HL-60 (cell line): ENCODE results near the gene OR1S2.

ENCODE experiments used
- GABPA ChIP-seq: IDR thresholded peaks from 2 replicates; pipeline ENCODE4 v1.6.1; 2012; ENCODE audit warnings: low read depth
- POLR2AphosphoS5 ChIP-seq: IDR thresholded peaks from 2 replicates; pipeline ENCODE4 v1.6.1; 2012; ENCODE audit warnings: low read depth
- SPI1 ChIP-seq: IDR thresholded peaks from 2 replicates; pipeline ENCODE4 v1.6.1; 2012; ENCODE audit warnings: low read depth, mild to moderate bottlenecking, borderline replicate concordance
- TF ChIP-seq, protein P1 (sequence below): IDR thresholded peaks from one replicate; pipeline ENCODE4 v1.5.1; 2011; ENCODE audit warnings: low read length, control low read depth, inconsistent platforms; ENCODE audit not compliant: insufficient read depth
- TF ChIP-seq, protein P2 (sequence below): IDR thresholded peaks from 2 replicates; pipeline ENCODE4 v1.6.1; 2012; ENCODE audit warnings: low read depth; ENCODE audit not compliant: insufficient replicate concordance

DNA sequence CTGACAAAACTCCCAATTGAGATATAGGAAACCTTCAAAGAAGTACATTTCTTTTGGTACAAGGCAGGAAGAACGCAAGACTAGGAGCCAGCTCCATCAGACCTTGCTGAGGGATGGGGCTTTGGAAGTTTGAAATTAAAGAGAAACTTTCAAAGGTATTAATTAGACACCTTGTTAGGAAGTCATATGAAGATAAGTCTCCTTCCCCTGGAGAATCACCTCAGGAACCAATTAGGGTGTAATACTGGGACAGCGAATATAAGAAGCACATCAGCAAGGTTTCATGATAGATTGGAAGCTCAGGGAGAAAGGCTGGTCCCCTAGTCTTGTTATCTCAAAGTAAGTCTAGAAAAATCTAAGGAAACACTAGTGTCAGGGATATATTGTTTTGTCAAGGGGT is 15.2 kb downstream of the OR1S2 start, which contains the start of gene OR9Q2:
- TF ChIP-seq, protein P1, sequence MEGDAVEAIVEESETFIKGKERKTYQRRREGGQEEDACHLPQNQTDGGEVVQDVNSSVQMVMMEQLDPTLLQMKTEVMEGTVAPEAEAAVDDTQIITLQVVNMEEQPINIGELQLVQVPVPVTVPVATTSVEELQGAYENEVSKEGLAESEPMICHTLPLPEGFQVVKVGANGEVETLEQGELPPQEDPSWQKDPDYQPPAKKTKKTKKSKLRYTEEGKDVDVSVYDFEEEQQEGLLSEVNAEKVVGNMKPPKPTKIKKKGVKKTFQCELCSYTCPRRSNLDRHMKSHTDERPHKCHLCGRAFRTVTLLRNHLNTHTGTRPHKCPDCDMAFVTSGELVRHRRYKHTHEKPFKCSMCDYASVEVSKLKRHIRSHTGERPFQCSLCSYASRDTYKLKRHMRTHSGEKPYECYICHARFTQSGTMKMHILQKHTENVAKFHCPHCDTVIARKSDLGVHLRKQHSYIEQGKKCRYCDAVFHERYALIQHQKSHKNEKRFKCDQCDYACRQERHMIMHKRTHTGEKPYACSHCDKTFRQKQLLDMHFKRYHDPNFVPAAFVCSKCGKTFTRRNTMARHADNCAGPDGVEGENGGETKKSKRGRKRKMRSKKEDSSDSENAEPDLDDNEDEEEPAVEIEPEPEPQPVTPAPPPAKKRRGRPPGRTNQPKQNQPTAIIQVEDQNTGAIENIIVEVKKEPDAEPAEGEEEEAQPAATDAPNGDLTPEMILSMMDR, result no peak
- TF ChIP-seq POLR2AphosphoS5 (no peak), GABPA (no peak), SPI1 (no peak)
- TF ChIP-seq, protein P2, sequence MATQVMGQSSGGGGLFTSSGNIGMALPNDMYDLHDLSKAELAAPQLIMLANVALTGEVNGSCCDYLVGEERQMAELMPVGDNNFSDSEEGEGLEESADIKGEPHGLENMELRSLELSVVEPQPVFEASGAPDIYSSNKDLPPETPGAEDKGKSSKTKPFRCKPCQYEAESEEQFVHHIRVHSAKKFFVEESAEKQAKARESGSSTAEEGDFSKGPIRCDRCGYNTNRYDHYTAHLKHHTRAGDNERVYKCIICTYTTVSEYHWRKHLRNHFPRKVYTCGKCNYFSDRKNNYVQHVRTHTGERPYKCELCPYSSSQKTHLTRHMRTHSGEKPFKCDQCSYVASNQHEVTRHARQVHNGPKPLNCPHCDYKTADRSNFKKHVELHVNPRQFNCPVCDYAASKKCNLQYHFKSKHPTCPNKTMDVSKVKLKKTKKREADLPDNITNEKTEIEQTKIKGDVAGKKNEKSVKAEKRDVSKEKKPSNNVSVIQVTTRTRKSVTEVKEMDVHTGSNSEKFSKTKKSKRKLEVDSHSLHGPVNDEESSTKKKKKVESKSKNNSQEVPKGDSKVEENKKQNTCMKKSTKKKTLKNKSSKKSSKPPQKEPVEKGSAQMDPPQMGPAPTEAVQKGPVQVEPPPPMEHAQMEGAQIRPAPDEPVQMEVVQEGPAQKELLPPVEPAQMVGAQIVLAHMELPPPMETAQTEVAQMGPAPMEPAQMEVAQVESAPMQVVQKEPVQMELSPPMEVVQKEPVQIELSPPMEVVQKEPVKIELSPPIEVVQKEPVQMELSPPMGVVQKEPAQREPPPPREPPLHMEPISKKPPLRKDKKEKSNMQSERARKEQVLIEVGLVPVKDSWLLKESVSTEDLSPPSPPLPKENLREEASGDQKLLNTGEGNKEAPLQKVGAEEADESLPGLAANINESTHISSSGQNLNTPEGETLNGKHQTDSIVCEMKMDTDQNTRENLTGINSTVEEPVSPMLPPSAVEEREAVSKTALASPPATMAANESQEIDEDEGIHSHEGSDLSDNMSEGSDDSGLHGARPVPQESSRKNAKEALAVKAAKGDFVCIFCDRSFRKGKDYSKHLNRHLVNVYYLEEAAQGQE, result no peak
